GM21526 (cell line): ENCODE results near the gene SLC35D1.
"Not testable (repeated sequence)": the region's sequence is repeated elsewhere in the genome, so short reads cannot be mapped to it uniquely, and the experiment has no call there.

Experiments used
- ATAC-seq: cut with Tn5 transposase; IDR thresholded peaks from one replicate; pipeline ENCODE4 v1.9.1; 2021; ENCODE audit warnings: moderate library complexity; ENCODE audit not compliant: unreplicated experiment, low FRiP score

SLC35D1 gene

DNA sequence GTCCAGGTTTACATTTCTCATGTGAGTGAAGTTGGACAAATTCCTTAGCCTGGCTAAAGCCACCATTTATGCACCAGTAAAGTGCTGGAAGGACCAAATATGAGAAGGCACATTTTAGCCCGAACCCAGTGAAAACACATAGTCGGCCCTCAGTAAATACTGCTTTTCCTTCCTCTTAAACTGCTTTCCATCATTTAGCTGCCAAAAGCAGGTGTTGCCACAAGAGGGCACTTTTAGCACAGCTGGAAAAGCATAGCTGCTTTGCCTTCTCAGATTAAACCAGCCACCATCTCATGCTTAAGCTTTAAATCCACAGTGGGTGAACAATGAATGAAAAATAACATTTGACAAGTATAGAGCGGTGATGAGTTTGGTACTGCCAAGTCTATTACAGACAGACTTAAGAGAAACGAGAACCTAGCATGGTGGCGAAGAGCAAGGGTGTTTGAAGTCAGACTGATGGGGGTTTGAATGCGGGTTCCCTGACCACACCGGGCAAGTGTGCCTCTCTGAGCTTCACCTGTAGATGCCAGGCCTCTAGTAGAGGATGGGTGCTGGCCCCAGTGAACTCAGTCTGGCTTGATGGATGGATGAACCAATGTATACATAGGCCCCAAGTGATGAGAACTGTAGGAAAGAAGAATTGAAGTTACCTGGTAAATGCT lies 57.8 kb downstream of the SLC35D1 start:
- peak; percentile 68 for ATAC-seq

DNA sequence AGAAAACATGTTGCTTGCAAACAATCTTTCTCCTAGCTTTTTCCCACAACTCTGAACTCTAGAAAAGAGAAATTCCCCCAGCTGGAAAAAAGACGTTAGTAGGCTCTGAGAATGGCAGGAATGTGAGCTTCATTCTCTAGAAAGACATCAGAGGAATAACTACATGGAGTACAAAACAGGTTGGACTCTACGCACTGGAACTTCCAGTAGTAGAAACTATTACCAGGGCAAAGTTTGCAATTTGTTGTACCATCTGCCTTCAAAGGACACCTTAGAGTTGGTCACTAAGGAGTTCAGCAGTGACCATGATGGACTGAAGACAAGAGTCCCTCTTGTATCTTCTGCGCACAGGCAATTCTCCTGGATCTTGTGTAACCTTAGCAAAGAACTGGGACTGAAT lies 60.9 kb downstream of the SLC35D1 start:
- no peak for ATAC-seq

DNA sequence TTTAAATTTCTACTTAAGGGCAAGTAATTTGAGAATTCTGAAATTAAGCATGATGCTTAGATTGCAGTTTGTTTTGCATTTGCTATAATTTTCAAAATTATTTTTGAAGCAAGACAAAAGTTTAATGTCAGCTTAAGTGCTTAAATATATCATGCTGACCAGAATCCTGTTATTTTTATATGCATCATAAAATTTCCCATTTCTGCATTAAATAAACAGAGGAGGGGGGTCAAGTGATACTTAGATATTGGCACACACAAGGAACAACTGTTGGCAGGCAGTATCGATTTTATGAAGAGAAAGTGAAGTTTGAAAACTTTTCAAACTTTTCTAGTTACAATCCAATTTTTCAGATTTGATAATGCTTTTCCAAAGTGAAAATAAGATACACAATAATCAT lies 68.1 kb downstream of the SLC35D1 start:
- no peak for ATAC-seq

DNA sequence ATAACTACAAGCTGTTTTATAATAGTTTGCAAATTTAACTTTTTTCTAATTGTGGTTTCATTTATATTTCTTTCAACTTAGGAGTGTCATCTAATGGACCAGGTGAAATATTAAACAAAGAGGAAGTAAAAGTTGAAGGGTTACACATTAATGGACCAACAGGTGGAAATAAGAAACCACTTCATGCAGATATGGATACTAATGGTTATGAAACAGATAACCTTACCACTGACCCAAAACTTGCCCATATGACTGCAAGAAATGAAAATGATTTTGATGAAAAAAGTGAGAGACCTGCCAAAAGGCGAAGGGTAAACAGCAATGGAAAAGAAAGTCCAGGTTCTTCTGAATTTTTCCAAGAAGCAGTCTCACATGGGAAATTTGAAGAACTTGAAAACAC lies 69.5 kb downstream of the SLC35D1 start:
- peak; percentile 85 for ATAC-seq

DNA sequence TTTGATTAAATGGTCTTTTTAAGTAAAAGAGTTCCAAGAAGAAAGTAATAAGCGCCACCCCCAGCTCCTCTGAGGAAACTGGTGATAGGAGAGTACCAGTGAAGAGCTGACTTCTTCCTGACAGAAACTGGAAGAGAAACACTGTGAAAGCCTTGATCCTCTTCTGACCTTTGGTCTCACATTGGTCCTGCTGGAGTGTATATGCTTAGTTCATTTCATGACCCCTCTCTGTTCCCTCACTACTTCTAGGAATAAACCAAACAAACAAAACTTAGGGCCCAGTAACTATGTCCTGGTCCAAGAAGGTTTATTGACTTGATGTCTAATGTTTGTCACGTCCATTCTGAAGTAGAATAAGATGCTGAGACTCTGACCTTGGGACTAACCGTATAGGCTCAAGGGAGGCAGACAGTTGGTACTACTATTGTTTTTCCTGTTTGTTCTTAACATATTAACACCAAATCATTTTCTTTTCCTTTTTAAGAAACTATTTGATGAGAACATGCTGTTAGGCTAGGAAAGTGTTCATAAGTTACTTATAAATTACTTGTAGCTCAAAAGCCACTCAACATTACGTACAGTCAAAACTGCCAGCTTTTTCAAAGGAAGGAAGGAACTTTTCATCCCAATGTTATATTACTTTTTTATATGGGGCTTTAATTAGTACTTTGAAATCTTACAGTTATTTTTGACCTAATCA lies 71.2 kb downstream of the SLC35D1 start:
- peak; percentile 47 for ATAC-seq

DNA sequence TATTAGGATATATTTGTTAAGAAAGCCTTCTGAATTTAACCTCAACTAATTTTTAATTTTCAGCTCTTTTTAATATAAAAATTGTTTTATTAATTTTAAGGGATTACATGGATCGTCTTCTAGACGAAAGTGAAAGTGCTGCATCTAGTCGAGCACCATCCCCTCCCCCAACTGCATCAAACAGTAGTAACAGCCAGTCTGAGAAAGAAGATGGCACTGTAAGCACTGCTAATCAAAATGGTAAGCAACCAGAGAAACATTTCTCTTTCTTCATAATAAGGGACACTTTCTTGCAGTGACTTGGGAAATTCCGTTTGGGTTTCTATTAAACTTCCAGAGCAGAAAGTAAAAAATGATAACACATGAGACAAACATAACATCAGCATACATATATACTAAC lies 72.3 kb downstream of the SLC35D1 start:
- ATAC-seq = no peak

GRCh38 chr1:66980745-66981367 lies 73.1 kb downstream of the SLC35D1 start:
- no peak for ATAC-seq

DNA sequence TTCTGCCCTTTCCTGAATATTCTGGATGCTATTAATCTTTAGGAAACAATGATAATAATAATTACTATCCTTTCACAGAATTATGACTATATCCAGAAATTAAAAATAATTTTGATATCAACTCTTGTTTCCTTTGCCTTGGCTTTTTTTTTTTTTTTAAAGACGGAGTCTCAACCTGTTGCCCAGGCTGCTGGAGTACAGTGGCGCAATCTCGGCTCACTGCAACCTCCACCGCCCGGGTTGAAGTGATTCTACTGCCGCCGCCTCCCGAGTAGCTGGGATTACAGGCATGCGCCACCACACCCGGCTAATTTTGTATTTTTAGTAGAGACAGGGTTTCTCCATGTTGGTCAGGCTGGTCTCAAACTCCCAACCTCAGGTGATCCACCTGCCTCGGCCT lies 74.3 kb downstream of the SLC35D1 start:
- not testable (repeated sequence) for ATAC-seq

DNA sequence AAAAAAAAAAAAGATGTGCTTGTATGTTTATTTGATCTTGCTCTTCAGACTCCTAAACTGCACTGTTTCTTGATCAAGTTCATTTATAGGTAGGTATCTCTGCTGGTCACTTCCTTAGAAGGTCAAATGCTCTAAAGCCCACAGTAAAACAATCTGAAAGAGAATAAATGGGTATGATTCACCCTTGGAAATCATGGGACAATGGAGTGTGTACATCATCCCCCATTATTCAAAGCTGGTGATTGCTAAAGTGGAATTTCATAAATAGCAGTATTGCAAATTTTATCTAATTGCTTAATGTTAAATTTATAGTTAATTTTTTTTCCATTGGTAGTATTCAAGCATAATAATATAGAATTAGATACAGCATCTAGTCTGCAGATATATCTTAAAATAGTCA lies 75.7 kb downstream of the SLC35D1 start:
- no peak for ATAC-seq

DNA sequence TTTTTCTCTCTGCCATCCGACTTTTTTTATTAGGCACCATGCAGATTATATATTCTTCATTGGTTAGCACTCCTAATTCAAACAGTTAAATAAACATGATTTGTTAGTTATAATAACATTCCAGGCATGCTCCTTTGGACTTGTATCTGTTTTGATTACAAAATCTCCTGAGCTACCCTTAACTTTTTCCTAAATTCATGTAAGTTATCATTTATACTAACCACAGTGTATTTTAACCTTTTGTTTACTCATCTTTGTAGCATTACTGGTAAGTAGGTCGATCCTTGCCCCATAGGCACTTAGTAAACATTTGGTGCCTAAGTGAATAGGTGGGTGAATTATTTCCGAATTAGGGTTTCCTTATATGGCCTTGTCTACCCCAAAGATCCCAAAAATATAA lies 85.4 kb downstream of the SLC35D1 start:
- no peak for ATAC-seq

DNA sequence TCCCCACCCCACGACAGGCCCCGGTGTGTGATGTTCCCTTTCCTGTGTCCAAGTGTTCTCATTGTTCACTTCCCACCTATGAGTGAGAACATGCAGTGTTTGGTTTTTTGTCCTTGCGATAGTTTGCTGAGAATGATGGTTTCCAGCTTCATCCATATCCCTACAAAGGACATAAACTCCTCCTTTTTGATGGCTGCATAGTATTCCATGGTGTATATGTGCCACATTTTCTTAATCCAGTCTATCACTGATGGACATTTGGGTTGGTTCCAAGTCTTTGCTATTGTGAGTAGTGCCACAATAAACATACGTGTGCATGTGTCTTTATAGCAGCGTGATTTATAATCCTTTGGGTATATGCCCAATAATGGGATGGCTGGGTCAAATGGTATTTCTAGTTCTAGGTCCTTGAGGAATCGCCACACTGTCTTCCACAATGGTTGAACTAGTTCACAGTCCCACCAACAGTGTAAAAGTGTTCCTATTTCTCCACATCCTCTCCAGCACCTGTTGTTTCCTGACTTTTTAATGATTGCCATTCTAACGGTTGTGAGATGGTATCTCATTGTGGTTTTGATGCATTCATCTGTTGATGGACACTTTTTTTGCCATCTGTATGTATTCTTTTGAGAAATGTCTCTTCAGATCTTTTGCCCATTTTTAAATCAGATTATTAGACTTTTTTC lies 87.6 kb downstream of the SLC35D1 start:
- not testable (repeated sequence) for ATAC-seq

DNA sequence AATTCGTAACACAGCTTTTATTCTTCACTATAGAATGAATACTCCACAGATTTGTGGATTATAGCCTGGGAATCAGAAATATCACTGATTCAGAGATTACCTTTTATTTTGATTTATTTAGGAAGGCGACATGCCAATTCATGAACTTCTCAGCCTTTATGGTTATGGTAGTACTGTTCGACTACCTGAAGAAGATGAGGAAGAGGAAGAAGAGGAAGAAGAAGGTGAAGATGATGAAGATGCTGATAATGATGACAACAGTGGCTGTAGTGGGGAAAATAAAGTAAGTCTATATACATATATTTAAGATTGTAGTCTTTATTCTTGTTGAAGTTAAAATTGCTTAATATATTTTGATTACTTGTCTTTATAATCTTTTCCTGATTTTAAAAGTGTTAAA lies 96.0 kb downstream of the SLC35D1 start:
- no peak for ATAC-seq

GRCh38 chr1:66954208-66954607 lies 99.7 kb downstream of the SLC35D1 start:
- ATAC-seq = peak; percentile 48

DNA sequence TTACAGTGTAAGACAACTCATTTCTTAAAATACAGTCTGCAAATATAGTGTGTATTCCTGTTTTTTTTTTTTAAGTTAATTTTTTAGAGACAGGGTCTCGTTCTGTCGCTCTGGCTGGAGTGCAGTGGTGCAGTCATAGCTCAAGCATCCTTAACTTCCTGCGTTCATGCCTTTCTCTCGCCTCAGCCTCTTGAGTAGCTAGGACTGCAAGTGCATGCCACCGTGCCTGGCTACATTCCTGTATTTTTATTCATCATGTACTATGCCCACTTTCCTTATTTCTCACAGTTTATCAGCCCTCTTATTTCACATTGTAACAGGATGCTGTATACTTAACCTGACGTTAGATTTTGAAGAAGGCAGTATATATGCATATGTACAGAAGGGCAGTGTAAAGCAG lies 102.4 kb downstream of the SLC35D1 start:
- no peak for ATAC-seq
